GM19395 (cell line): ENCODE data around the gene SDF4.
"Not testable (repeated sequence)": the region's sequence is repeated elsewhere in the genome, so short reads cannot be mapped to it uniquely, and the experiment has no call there.

Experiments used
- ATAC-seq: cut with Tn5 transposase; IDR thresholded peaks from one replicate; pipeline ENCODE4 v1.9.1; 2021; ENCODE audit warnings: mild to moderate bottlenecking, moderate library complexity; ENCODE audit not compliant: unreplicated experiment

SDF4 gene

DNA sequence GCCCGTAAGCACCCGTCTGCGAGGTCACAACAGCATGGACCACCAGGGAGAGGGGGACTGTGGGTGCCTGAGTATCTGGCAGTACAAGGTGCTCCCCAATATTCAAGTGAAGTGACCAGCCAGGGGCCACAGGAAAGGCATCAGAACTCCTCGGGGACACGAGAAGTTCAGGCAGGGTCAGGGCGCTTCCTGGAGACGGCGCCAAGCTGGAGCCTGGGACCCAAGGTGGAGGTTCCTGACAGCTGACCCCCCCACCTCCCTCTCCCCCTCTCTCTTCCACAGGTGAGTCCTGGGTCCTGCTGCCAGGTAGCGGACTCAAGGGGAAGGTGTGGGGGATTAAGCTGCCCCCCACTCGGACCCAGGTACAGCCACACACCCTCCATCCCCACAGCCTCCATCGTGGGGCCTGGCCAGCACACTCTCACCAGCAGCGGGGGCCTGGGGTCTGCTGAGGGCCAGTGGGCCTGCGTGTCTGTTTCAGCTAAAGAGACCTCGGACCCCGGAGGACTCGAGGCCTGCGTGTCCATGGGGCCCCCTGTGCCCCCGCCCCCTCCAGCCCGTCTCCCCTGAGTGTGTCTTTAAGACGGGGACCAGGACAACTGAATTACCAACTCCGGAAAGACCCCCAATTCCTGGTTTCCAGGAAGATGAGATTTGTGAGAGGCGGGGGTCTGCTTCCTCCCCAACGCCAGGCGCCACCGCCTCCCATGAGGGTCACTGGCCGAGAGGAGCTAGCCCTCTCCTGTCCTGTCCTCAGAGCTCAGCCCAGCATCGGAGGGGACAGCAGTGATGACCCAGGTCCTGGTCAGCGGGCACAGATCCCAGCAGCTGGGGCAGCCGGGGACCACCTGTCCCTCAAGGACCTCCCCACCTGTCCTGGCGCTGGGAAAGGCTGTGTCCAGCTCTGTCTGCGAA lies 31.6 kb downstream of the SDF4 start:
- ATAC-seq, result no peak

DNA sequence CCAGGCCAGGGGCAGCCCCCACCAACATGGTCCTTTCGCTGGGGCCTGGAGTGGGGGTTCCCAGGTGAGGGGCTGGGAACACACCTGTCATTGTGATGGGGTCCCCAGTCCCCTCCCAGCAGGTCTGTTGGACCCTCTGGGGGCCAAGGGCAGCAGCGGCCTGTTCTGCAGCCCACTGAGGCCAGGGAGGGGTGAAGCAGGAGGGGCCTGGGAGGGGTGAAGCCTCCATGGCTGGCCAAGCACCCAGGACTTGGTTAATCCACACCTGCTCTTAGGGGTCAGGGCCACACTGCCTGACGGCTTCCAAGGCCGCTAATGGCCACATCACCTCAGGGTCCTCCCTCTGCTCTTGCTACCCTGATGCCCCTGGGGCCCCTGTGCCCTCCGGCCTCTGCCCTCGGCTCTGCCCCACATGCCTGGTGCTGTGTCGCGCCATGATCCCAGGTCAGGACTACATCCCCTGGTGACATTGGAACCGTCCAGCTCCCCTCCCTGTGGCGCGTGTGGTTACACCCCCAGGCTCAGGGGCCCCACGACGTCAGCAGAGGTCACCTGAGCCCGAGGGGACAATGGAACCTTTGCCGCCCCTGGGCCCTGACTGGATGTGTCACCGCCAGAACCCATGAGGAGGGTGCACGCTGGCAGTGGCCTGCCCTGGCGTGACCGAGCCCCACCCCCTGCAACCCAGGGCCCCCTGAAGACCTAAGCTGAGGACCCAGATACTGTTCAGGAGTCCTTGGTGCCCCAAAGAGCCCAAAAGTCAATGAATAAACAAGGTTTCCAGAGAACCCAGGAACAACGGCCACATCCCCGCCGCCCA lies 32.5 kb downstream of the SDF4 start:
- no peak for ATAC-seq

DNA sequence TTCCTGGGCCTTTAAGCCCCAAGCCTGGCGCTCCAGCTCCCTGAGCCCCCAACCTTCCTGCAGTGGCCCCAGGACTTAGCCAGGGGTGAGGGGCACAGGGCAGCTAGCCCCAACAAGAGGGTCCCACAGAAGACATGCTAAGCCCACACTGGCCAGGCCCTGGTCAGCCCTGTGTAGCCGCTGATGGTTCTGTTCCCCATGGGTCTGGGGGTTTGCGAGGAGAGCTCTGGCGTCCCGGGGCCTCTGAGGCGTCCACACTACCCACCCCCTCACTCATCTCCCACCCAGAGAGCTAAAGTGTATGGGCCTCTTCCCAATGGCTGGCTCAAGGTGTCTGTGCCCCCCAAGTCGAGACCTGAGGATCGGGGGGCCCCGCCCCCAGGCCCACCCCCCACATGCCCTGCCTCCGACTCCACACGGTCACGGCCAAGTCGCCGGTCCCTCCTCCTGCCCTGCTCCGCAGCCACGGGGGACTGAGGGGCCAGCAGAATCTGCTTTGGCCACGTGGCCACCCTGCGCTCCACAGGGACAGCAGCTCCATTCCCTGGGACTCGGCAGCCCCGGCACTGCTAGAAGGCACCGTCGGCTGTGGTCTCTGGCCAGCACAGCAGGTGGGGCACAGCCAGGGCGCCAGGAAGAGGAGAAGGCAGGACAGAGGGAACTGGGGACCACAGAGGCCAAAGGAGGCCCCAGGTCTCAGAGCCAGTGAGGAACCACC lies 33.2 kb downstream of the SDF4 start:
- no peak for ATAC-seq

DNA sequence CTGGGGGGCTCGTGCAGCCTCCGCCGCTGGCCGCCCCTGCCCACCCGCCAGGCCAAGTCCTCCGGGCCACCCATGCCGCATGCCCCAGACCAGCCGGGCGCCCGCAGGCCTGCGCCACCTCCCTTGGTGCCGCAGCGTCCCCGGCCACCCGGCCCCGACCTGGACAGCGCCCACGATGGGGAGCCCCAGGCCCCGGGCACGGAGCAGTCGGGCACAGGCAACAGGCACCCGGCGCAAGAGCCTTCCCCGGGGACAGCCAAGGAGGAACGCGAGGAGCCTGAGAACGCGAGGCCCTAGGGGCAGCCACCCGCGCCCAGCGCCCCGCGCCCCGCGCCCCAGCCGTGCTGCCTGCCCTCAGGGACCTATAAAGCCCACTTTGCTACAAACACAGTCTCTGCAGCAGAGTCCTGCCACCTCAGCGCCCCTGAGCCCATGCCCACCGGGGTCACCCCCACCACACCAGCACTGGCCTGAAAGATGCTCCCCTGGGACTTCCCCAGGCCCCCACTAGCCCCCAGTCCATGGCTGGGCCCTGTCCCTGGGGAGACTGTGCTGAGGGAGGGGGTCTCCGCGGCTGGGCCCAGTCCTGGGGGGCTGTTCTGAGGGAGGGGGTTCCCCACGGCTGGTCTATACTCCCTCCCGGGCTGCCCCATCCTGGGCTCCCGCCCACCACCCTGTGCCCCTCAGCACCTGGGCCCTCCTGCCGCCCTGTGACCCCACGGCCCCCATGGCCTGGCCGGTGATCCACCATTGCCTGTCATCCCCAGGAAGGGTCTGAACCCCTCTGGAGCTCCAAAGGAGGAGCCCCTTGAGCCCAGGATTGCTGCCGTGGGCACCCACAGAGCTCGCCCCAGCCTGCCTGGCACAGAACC lies 34.0 kb downstream of the SDF4 start:
- ATAC-seq, result no peak

DNA sequence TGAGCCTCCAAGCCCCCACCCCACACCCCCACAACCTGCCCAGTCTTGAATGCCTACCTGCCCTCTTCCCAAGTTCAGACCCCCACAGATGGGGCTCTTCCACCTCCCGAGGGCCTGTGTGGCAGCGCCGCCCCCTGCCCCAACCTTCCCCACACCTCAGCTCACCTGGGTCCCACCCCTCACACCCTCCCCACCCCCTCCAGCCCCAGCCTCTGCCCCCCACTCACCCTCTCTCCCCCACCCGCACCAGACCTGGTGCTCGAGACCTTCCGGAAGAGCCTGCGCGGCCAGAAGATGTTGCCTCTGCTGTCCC lies 34.7 kb downstream of the SDF4 start:
- no peak for ATAC-seq

DNA sequence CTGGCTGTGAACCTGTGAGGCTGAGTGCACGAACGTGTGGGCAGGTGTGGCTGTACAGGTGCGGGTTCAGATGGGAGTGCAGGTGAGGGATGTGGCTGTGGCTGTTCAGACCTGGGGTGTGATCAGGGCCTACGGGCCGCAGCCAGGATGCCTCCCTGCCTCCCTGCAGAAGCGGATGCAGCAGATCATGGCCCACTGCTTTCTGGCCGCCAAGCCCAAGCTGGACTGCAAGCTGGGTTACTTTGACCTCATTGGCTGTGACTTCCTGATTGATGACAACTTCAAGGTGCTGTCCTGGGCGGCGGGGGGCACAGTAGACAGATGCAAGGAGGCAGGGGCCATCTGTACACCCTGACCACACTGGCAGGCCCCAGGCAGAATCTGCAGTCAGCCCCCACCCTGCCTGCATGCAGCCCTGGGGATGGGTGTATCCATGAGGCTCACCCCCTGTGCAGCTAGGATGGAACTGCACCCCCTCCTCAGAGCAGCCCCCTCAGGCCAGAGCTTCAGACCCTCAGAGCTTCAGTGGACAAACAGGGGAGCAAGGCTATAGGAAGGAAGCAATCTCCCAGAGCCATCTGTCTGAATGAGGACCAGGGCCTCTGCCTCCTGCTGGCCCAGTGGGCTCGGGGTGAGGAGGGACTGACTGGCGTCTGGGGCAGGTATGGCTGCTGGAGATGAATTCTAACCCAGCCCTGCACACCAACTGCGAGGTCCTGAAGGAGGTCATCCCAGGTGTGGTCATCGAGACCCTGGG lies 35.2 kb downstream of the SDF4 start:
- ATAC-seq, result no peak

DNA sequence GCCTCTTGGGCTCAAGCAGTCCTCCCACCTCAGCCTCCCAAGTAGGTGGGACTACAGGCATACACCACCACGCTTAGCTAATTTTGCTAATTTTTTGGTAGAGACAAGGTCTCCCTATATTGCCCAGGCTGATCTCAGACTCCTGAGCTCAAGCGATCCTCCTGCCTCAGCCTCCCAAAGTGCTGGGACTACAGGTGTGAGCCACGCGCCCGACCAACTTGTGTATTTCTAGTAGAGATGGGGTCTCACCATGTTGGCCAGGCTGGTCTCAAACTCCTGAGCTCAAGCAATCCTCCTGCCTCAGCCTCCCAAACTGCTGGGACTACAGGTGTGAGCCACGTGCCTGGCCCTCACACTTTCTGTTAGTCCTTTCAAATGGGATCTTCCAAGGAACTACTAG lies 36.1 kb downstream of the SDF4 start:
- ATAC-seq, result not testable (repeated sequence)

DNA sequence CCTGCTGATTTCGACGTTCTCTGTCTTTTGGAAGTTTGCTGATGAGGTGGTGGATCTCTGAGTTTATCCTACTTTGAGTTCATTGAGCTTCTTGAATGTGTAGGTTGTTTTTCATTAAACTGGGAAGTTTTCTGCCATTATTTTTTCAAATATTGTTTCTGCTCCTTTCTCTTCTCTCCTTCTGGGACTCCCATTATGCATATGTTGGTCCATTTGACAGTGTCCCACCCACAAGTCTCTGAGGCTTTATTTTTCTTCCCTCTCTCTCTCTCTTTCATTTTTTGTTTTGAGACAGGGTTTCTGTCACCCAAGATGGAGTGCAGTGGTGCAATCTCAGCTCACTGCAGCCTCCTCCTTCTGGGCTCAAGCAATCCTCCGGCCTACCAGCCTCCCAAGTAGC lies 37.1 kb downstream of the SDF4 start:
- no peak for ATAC-seq

DNA sequence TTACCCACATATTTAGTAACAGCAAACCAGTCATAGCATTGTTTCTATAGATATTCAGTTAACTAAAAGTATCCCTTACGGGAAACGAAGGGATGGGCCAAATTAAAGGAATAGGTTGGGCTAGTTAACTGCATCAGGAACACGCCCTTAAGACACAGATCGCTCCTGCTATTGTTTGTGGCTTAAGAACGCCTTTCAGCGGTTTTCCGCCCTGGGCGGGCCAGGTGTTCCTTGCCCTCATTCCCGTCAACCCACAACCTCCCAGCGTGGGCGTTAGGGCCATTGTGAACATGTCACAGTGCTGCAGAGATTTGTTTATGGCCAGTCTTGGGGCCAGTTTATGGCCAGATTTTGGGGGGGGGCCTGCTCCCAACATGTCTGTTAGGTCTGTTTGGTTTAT lies 40.1 kb downstream of the SDF4 start:
- ATAC-seq, result no peak

DNA sequence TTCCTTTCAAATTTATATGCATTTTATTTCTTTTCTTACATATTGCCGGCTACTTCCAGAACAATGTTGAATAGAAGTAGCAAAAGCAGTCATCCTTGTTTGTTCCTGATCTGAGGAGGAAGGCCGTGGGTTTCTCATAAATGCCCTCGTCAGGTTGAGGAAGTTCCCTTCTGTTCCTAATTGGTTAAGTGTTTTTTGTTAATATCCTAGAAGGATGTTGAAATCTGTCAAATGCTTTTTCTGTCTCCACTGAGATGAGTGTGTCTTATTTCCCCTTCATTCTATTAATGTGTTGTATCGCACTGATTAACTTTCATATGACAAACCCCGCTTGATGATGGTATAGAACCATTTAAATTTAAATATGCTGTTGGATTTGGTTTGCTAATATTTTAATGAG lies 42.7 kb downstream of the SDF4 start:
- ATAC-seq, result no peak

DNA sequence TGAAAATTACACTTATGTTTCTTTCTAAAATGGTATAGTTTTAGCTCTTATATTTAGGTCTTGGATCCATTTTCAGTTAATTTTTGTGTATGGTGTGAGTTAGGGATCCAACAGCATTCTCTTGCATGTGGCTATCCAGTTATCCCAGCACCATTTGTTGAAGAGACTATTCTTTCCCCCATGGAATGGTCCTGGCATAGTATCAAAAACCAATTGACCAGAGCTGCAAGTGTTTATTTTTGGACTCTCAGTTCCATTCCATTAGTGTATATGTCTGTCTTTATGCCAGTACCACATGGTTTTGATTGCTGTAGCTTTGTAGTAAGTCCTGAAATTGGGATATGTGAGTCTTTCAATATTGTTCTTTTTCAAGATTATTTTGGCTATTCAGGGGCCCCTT lies 43.9 kb downstream of the SDF4 start:
- ATAC-seq, result no peak

DNA sequence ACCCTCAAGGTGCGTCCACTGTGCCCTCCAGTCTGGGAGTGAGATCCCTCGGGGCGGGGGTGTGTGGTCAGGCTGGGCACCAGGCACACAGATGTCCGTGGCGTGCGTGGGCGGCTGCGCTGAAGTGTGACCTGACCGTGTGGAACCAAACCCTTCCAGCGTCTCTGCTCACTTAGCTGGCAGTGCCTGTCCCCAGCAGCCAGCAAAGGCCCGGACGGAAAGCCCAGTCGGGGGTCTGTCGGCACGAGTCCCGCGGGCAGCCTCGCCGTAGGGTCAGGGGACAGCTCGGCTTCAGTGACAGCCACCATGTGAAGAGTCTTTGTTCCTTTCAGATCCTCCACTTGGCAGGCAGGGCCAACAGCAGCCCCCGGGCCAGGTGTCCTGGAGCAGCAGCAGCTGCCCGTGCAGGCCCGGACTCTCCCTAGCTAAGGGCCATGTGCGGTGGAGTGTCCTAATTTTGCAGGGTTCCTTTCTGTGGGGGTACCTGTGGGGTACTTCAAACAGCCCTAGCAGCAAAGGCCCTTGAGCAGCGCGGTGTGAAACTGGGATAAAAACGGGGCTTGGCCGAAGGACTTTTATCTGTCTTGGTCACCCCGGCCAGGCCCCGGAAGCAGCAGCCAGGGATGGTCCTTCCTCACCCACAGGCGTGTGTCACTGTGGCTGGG lies 46.6 kb downstream of the SDF4 start:
- ATAC-seq, result no peak

DNA sequence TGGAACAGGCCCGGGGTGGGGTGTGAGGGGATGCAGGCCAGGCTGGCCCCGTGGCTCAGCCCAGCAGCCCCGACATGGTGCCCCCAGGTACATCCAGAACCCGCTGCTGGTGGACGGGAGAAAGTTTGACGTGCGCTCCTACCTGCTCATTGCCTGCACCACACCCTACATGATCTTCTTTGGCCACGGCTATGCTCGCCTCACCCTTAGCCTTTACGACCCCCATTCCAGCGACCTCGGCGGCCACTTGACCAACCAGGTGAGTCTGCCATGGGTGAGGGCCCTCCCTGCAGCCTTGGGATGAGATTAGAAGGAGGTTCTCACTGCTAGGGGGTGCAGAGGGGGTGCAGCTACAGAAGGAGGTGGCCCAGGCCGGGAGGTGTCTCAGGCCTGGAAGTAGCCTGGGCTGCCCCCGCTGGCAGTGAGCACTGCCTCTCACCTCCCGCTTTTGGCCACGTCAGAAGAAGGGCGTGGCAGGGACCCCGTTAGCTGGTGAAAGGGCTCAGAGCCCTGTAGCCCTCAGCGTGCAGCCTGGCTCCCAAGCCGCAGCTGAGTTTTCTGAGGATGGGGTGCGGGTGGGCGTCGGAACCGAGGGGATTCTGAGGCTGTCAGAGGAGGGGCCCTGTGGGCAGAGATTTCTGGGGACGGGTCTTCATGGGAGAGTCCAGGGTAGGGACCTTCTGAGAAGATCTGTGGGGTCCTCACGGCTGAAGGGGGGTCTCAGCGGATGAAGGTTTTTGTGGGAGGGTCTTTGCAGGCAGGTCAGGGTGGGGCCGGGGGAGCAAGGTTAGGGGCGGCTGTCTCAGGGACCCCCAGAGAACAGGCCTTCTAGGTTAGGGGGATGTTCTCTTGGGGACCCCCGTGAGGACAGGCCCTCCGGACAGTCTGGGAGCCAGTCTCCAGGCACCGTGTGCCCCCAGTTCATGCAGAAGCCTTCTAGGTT lies 47.7 kb downstream of the SDF4 start:
- no peak for ATAC-seq

DNA sequence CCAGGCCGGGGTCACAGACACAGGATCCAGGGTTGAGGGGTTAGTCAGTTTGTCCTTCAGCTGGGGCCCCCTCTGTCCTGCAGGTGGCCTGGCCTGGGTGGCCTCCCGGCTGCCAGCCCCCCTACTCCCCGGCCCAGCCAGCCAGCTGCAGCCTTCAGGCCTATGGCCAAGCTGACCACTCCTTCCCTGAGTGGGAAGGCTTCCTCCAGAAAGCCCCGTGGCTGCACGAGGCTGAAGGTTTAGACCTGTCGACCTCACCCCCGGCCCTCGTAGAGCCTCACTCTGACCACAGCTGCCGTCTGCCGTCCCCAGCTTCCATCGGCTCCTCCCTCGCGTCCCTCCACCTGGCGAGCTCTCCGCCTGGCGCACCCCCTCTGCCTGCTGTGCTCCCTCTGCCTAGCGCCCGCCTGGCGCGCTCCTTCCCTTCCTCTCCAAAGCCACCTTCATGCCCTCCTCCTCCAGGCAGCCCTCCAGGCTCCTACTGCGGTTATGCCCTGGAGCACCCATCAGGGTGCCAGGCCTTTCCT lies 48.5 kb downstream of the SDF4 start:
- no peak for ATAC-seq

DNA sequence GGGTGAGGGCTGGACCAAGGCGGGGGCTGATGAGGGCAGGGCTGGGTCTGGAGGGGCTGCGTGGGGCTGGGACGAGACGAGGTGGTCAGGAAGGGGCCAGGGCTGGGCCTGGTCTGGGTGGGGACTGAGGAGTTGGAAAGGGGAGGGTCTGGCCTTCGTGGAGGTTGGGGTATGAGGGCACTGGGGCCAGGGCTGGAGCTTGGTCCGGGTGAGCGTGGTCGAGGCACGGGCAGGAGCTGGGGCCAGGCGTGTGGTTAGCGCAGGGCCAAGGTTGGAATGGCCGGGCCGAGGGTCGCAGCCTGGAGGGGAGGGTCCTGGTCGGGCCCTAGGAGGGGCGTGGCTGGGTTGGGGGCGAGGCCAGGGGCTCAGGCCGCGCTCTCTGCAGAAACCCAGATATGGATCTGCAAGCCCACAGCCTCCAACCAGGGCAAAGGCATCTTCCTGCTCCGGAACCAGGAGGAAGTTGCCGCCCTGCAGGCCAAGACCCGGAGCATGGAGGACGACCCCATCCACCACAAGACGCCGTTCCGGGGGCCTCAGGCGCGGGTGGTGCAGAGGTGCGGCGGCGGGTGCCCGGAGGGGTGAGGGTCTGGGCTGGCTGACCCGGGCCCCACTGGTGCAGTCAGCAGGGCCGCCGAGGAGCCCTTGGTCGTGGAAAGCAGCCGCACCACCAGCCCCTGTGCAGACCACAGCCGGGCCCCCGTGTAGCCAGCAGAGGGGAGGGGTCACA lies 49.1 kb downstream of the SDF4 start:
- ATAC-seq, result no peak

DNA sequence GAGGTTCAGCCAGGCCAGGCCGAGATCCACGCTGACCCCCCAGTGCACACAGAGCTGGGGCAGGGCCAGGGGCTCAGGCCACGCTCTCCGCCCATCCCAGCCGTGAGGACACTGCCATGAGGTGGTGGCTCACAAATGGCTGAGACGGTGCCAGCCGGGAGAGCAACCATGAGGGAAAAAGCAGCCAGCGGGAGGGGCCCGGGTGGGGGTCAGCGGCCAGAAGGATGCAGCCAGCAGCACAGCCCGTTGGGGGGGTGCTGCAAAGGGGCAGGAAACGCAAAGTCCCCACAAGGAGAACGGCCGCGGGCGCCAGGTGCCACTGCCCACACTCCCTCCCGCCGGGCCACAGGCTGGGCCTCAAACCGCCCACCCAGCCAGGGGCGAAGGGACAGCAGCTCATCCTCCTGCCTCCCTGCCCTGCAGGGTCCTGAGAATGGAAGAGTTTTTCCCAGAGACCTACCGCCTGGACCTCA lies 49.8 kb downstream of the SDF4 start:
- ATAC-seq, result no peak
